ENCODE measurements around the gene MRS2. TPM values are rescaled to one million over a fixed set of nuclear protein-coding genes. Genes with fewer than 3 reads are reported as not detected.
A peak's percentile ranks its signal among the peaks of the same experiment; 100 is the strongest.

The MRS2 gene, protein sequence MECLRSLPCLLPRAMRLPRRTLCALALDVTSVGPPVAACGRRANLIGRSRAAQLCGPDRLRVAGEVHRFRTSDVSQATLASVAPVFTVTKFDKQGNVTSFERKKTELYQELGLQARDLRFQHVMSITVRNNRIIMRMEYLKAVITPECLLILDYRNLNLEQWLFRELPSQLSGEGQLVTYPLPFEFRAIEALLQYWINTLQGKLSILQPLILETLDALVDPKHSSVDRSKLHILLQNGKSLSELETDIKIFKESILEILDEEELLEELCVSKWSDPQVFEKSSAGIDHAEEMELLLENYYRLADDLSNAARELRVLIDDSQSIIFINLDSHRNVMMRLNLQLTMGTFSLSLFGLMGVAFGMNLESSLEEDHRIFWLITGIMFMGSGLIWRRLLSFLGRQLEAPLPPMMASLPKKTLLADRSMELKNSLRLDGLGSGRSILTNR
- total RNA-seq (2022): 21.2 and 23.0 TPM in 2 replicates
- Bru-seq, nascent RNA: percentile 83 among the genes with signal in this experiment
- BruChase-seq, experiment 1, labeled RNA remaining after a 6-hour chase: percentile 79 among the genes with signal in this experiment
- BruChase-seq, experiment 2, labeled RNA remaining after a 2-hour chase: percentile 85 among the genes with signal in this experiment
- long read RNA-seq, transcript MRS2-202 (10 exons, 1,740 nt): minor isoform, 12 of 87 reads
- long read RNA-seq, transcript MRS2-203 (11 exons, 3,313 nt): major isoform, 60 of 87 reads
- long read RNA-seq, partial matches to known transcripts: 4 of 87 reads
- long read RNA-seq, other reads (novel, unspliced or antisense): 9 of 87 reads

DNA sequence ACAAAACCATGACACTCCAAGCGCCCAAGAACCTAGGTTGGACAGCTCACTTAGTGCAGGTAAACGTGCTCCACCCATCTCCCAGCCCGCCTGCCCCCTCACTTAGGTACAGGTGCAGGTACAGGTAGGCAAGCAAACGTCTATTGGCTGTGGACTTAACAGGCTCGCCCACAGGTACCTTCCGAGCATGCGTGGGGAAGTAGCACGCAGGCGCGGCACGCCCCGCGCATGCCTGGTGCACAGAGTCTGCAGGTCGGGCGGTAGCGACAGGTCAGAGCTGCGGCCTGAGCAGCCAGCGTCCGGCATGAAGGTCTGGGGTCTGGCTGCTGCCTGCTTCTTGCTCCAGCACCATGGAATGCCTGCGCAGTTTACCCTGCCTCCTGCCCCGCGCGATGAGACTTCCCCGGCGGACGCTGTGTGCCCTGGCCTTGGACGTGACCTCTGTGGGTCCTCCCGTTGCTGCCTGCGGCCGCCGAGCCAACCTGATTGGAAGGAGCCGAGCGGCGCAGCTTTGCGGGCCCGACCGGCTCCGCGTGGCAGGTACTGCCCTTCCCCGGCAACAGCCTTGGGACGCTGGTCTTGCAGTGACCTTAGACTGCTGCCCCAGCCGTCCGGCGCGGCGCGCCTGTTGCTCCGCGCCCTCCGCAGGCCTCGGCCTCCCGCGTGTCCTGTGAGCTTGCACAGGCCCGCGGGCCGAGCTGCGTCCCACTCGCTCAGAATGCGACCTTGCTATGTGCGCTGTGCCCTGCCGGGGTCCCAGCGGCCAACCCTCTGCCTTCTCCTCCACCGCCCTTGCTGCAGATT, at the start of gene MRS2:
MRS2 (plus strand) TSS at position 240 of the 804 bp plus-strand sequence; CDS start at position 351, 111 bp downstream.
- H3K4me3 Mint-ChIP-seq (ENCODE audit: unreplicated experiment): peak within 1 kb of the TSS; percentile 97
- peaks cover 22% of the 10 kb centered on the region for H3K36me3 Mint-ChIP-seq (ENCODE audit: insufficient read depth, unreplicated experiment)
- ChIA-PET CTCF (interaction anchor here (0.5 to 1.4 kb wide), 6 partner anchors 13 to 1019 kb away, joined by 3 to 10 read pairs (median 4); no protein-coding TSS in a partner anchor), POLR2A (interaction anchor here (0.7 to 1.6 kb wide), 7 partner anchors 11 to 395 kb away, joined by 3 to 5 read pairs (median 3); no protein-coding TSS in a partner anchor)
- TF ChIP-seq, protein P1, sequence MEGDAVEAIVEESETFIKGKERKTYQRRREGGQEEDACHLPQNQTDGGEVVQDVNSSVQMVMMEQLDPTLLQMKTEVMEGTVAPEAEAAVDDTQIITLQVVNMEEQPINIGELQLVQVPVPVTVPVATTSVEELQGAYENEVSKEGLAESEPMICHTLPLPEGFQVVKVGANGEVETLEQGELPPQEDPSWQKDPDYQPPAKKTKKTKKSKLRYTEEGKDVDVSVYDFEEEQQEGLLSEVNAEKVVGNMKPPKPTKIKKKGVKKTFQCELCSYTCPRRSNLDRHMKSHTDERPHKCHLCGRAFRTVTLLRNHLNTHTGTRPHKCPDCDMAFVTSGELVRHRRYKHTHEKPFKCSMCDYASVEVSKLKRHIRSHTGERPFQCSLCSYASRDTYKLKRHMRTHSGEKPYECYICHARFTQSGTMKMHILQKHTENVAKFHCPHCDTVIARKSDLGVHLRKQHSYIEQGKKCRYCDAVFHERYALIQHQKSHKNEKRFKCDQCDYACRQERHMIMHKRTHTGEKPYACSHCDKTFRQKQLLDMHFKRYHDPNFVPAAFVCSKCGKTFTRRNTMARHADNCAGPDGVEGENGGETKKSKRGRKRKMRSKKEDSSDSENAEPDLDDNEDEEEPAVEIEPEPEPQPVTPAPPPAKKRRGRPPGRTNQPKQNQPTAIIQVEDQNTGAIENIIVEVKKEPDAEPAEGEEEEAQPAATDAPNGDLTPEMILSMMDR (IDR thresholded peaks at IDR 0.05; ENCODE audit: unreplicated experiment): no peak
- peak; percentile 92 for DNase-seq (ENCODE audit: unreplicated experiment)
- no TSS peak for BruUV-seq (replicated peaks)
- peaks cover 11% of the 10 kb centered on the region for H3K4me1 Mint-ChIP-seq (ENCODE audit: insufficient read depth, unreplicated experiment)
- no peaks in the 10 kb centered on the region for H3K27me3 Mint-ChIP-seq (ENCODE audit: insufficient read depth, unreplicated experiment)
- intact Hi-C loops (cut with micrococcal nuclease): no loop called here
- H3K27ac Mint-ChIP-seq (ENCODE audit: low read depth, unreplicated experiment): peak within 1 kb of the TSS; percentile 88
- H3K9me3 Mint-ChIP-seq (ENCODE audit: unreplicated experiment): no peaks in the 10 kb centered on the region

DNA sequence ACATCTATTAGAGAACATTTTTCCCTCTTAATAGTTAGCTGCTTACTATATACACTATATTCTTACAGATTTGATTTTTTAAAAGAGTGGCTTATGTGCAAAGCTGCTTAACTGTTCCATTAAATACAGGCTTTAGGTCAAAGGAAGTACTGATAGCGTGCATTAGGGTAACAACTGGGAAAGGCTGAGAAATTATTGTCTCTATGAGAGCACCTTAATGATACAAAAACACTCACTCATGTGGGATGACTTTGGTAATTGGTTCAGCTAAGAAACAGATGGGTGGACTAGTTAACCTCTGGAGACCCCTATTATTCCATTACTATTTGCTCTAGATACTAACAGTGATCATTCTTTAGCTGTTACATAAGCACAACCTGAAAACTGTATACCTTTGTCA, 48.9 kb upstream of the MRS2 start:
- TF ChIP-seq, protein P1 (IDR thresholded peaks at IDR 0.05; ENCODE audit: unreplicated experiment): no peak
- Mint-ChIP-seq H3K9me3 (ENCODE audit: unreplicated experiment) (no peaks in the 10 kb centered on the region), H3K4me1 (ENCODE audit: insufficient read depth, unreplicated experiment) (no peaks in the 10 kb centered on the region), H3K4me3 (ENCODE audit: unreplicated experiment) (no peak overlapping the region), H3K27me3 (ENCODE audit: insufficient read depth, unreplicated experiment) (peaks cover 12% of the 10 kb centered on the region), H3K36me3 (ENCODE audit: insufficient read depth, unreplicated experiment) (no peaks in the 10 kb centered on the region), H3K27ac (ENCODE audit: low read depth, unreplicated experiment) (no peak overlapping the region)
- no peak for DNase-seq (ENCODE audit: unreplicated experiment)
- POLR2A ChIA-PET: interaction anchor here (0.6 to 0.7 kb wide), 2 partner anchors 17 to 319 kb away, joined by 3 read pairs; no protein-coding TSS in a partner anchor
- intact Hi-C loops (cut with micrococcal nuclease): no loop called here
- BruUV-seq (replicated peaks): no TSS peak
- CTCF ChIA-PET: interaction anchor here (0.5 to 3.1 kb wide), 4 partner anchors 35 to 629 kb away, joined by 3 to 10 read pairs (median 3); no protein-coding TSS in a partner anchor

DNA sequence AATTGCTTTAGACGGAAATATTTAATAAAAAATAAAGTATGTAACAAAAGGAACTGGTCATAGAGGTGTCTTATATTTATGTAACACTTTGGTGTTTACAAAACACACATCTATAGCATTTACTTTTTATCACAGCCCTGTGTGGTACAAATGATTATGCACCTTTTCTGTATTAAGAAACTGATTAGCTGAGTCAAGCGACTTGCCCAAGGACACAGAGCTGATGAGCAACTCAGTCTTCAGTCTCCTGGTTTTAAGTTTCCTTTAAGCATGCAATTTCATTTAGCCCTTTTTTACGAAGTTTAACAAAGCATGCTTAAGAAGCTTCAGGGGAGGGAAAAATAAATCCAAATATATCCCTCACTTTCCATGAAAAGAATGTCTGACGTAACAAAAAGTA, 47.3 kb upstream of the MRS2 start:
- BruUV-seq (replicated peaks): no TSS peak
- ChIA-PET POLR2A (interaction anchor here (0.8 to 1.2 kb wide), 2 partner anchors 32 to 47 kb away, joined by 3 read pairs; partner anchors contain the start of gene MRS2), CTCF (no interaction called here)
- TF ChIP-seq, protein P1 (IDR thresholded peaks at IDR 0.05; ENCODE audit: unreplicated experiment): no peak
- no peaks in the 10 kb centered on the region for H3K27me3 Mint-ChIP-seq (ENCODE audit: insufficient read depth, unreplicated experiment)
- H3K36me3 Mint-ChIP-seq (ENCODE audit: insufficient read depth, unreplicated experiment): no peaks in the 10 kb centered on the region
- H3K27ac Mint-ChIP-seq (ENCODE audit: low read depth, unreplicated experiment): no peak overlapping the region
- intact Hi-C loops (cut with micrococcal nuclease): no loop called here
- H3K4me1 Mint-ChIP-seq (ENCODE audit: insufficient read depth, unreplicated experiment): peaks cover 4% of the 10 kb centered on the region
- DNase-seq (ENCODE audit: unreplicated experiment): no peak
- no peaks in the 10 kb centered on the region for H3K9me3 Mint-ChIP-seq (ENCODE audit: unreplicated experiment)
- H3K4me3 Mint-ChIP-seq (ENCODE audit: unreplicated experiment): no peak overlapping the region

Measured in MCF 10A (cell line).